ENCODE data around the gene PCDH9.

Gene PCDH9, protein sequence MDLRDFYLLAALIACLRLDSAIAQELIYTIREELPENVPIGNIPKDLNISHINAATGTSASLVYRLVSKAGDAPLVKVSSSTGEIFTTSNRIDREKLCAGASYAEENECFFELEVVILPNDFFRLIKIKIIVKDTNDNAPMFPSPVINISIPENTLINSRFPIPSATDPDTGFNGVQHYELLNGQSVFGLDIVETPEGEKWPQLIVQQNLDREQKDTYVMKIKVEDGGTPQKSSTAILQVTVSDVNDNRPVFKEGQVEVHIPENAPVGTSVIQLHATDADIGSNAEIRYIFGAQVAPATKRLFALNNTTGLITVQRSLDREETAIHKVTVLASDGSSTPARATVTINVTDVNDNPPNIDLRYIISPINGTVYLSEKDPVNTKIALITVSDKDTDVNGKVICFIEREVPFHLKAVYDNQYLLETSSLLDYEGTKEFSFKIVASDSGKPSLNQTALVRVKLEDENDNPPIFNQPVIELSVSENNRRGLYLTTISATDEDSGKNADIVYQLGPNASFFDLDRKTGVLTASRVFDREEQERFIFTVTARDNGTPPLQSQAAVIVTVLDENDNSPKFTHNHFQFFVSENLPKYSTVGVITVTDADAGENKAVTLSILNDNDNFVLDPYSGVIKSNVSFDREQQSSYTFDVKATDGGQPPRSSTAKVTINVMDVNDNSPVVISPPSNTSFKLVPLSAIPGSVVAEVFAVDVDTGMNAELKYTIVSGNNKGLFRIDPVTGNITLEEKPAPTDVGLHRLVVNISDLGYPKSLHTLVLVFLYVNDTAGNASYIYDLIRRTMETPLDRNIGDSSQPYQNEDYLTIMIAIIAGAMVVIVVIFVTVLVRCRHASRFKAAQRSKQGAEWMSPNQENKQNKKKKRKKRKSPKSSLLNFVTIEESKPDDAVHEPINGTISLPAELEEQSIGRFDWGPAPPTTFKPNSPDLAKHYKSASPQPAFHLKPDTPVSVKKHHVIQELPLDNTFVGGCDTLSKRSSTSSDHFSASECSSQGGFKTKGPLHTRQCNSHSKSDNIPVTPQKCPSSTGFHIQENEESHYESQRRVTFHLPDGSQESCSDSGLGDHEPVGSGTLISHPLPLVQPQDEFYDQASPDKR (N-terminal part only)

DNA sequence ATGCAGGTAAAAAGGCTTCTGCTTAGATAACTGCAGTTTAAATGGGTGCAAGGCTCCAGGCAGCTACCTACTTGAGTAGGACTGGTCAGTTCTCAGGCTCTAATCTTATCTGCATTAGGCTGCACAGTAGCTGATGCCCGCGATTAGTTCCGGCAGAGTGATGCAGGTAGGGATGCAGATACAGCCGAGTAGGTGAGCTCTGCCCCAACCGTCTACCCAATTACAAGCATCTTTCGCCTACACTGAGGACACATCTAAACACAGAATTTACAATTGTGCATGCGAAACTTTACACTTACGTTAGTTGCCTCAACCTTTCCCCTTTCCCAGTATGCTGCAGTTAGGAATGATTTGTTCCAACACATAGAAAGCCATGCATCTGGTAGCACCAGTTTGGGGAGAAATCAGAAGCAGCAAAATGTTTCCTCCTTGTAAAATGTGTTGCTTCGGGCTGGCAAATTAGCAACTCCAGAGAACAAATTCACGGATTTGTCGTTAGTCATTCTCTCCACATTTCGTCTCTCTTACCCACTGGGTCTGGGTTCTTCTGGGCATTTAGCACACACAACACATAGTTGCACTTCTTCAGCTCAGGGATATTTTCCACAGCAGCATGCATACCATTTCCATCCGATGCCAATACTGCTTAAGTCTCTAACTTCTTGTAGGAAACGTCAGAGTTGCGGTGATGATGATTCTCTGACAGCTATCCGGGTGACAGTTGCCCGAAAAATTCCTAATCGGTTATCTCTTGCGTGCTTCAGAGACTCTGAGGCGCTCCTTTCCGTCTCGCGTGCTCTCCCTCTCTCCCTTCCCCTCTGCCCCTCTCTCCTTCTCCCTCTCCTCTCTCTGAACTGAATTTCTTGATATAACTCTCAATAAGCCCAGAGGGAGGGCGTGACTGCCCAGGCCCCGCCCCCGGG, at the start of gene PCDH9:
TSS of gene PCDH9 (minus strand) at position 856 of the 923 bp plus-strand sequence. CDS start 1,896 bp downstream, outside the sequence.
- DNase-seq (ENCODE audit: low read depth) = no peak

DNA sequence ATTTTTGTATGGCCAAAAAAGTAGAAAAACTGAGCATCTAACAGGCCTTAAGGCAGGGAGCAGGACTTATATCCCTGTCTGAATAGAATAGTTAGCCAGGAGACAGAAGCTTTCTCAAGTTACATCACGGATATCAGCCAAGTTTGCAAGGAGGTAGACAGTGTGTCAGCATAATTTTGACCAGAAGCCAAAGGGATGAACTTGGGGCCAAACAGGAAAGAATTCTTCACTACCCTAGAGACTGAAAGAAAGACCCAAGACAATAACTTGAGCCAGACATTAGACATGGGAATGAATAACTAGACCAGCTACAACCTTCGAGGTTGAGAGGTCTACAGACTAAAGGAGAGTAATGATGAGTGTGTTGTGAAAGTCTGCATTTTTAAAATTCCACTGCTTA, 48.1 kb upstream of the PCDH9 start:
- DNase-seq (ENCODE audit: low read depth) = no peak

DNA sequence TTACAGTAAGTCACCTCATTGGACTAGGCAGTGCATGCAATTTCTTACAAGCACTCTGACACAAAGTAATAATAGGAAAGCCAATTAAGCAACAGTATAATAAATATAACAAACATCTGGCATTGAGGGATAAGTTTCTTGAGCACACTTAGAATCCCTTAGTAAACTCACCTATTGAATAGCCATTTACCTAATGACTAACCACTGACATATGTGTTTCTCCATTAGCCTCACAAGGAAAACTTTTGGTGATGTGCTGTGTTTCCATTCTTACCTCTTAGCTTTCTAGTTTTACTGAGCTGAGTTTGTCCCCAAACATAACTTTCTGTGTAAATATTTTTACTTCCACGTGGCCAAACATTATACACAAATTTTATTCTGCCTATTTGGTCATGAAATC, 47.4 kb upstream of the PCDH9 start:
- no peak for DNase-seq (ENCODE audit: low read depth)

DNA sequence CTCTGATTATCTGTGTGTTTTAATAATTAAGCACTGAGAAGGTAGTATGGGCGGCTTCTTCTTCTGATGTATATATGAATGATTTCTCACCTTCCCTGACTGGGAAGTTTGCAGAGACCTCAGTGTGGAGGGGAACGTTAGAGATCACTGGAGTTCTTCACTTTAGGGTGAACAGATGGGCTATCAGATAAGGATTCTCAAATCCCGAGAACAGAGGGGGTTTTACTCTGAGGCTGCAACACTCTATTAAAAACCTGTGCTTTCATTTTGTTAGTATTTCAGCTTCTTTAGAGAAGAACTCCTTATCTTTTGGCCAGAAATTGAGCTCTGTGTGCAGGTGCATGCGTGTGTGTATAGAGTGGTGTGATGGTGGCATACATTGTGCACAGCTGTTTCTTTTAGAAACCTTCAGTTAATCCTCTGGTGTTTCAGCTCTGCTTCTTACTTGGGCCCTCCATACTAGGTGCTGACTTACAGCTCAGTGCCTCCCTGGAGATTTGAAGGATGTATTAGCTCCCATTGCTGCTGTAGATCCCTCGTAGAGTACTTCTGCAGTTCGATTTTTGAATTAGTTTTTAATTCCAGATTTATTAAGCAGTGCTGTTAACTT, 45.3 kb upstream of the PCDH9 start:
- no peak for DNase-seq (ENCODE audit: low read depth)

DNA sequence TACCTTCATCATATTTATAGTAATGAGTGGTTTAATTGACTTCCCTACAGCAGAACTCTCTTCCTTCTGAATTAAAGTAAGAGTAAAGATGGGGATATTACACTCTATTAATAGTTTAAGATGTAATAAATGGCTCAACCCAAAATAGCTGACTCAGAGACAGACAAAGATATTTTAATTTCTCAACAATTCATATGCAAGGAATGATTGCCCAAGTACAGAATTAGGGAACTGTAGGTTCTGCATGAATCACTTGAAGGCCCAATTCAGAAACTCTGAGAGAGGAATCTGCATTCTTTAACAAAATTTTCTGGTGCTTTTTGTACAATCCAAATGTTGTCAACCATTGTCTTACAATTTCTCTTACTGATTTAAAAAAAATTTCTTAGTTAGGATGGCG, 42.9 kb upstream of the PCDH9 start:
- DNase-seq (ENCODE audit: low read depth) = no peak

DNA sequence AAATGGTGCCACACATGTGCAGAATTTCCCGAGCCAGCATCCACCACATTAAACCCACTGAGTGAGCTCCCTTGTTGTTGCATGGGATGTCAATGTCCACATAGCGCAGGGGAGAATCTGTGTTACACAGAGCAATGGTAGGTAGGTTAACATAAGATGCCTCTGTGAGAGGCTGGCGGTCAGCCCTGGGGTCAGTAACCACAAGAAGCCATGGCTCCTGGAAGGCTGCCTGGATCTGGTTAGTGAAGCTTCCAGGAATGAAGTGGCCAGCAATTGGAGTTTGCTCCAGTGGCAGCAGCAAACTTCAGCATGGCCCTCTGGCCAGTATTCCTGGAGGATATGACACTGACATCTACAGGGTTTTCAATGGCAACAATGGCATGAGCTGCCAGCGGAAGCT, 37.0 kb upstream of the PCDH9 start:
- DNase-seq (ENCODE audit: low read depth) = no peak

DNA sequence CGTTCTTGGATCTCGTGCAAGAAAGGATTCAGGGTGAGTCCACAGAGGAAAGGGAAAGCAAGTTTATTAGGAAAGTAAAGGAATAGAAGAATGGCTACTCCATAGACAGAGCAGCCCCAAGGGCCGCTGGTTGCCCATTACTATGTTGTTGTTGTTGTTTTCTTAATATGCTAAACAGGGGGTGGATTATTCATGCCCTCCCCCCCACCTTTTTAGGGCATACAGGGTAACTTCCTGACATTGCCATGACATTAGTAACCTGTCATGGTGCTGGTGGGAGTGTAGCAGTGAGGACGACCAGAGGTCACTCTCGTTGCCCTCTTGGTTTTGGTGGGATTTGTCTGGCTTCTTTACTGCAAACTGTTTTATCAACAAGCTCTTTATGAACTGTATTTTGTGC, 29.1 kb upstream of the PCDH9 start:
- no peak for DNase-seq (ENCODE audit: low read depth)

DNA sequence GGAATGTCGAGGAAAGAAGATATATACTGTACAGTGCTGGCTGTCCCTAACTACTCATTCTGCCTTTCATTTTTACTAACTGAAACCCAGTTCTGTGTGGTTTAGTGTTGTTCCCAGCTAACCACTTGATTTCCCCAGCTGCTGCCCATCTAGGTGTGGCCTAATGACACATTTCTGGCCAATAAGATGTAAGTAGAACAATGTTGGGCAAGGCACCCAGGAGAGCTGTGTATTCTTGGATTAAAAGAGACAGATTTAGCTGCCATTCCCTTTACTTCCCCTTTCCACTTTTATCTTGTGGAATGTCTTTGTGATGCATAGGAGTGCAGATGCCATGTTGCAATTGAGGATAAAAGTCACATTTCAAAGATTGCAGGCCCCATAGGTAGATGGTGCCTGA, 28.3 kb upstream of the PCDH9 start:
- DNase-seq (ENCODE audit: low read depth) = no peak

DNA sequence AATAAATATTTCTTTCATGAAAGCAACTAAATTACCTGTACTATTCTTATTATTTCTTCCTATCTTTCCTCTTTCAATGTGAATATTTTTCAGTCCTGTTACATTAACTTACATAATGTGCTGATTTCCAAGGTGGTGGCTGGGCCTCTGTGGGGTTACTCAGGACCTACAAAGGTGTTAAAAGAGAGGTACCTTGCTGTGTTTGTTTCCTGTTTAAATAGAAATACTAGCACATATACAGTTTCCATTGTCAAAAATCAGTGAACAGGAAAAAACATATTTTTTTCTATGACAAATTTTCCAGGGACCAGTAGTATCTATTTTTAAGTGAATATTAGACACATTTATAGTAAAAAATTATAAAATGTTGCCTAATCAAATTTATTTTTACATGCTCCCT, 8.7 kb upstream of the PCDH9 start:
- no peak for DNase-seq (ENCODE audit: low read depth)

DNA sequence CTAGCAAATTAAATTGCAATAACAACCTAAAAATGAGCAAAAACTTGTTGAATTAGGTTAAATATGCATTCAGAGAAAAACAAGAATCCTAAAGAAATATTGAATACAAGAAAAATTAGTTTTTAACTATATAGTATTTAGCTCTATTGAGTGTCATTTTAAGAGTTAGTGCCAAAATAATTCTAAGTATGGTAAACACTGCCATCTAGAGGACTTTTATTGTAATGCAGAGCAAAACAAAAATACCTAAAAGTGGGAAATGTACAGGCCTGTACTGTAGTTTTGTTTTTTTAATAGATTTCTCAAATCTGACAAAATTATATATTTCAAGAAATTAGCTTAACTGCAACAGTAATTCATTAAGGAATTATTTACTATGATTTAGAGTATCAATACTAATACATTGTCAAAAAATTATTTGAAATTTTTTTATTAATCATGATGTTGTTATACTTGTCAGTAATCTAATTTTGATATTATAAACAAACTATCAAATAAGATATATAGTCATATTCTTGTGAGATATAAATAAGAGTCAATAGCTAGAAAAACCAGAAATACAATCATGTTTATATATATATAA, 8.2 kb upstream of the PCDH9 start:
- no peak for DNase-seq (ENCODE audit: low read depth)

DNA sequence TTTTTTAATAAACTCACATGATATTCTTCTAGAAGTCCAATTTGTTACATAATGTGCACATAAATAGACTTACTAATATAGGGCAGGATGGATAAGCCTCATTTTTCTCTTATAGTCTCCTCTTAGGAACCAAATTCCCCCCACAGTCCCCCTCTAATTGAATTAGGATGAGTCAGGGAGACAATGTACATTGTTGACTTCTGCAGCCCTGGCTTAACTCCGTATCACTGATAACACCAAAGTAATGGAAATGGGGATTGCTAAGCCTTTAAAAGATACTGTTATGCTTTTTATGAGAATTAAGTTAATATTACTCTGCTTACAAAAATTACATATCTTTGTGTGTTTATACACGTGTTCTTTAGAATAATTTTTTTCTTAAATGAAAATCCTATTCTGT, 5.1 kb upstream of the PCDH9 start:
- no peak for DNase-seq (ENCODE audit: low read depth)

DNA sequence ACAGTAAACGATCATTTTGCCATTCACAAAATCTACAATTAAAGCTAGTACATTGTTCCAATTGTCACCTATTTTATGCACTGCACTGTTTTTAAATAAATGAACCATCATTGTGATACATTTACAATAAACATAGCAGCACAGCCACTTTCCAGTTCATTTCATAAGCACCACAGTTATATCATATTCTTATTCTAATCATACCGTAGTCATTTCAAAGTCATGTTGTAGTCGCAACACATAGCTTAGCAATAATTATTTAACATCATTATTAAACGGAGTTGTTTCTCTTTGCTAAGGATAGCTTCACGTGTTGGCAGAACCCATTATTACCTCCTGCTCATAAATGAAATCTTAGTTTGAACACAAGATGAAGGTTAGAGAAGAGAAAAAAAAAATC, 2.2 kb upstream of the PCDH9 start:
- no peak for DNase-seq (ENCODE audit: low read depth)

DNA sequence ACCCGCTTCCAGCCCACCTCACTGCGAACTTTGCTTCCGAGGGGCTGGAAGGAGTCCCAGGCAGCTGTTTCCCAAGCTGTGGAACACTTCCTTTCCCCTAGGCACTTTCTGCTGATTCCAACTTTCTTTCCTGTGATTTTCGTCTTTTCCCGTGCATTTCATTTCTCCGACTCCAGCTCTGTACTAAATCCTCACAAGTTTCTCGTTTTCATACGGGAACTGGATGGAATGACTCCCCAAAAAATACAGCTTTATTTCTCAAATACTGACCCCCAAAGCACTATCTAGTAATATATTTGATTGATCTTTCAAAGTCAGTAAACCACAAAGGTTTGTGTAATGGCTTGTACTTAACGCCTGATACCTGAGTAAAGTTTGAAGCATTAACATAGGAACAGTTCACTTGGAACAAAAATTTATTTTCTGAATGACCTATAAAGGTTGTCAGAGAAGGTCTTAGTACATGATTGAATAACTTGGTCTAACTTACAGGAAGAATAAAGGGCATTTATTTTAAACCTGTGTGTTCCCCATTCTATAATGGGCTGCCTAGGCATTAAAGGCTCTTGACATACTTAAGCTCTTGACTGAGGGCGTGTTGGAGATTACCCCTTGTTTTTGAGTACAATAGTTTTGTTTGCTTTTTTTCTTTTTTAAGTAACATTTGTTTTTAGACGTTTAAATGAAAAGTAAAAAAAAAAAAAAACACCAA, 1.3 kb upstream of the PCDH9 start:
- no peak for DNase-seq (ENCODE audit: low read depth)

DNA sequence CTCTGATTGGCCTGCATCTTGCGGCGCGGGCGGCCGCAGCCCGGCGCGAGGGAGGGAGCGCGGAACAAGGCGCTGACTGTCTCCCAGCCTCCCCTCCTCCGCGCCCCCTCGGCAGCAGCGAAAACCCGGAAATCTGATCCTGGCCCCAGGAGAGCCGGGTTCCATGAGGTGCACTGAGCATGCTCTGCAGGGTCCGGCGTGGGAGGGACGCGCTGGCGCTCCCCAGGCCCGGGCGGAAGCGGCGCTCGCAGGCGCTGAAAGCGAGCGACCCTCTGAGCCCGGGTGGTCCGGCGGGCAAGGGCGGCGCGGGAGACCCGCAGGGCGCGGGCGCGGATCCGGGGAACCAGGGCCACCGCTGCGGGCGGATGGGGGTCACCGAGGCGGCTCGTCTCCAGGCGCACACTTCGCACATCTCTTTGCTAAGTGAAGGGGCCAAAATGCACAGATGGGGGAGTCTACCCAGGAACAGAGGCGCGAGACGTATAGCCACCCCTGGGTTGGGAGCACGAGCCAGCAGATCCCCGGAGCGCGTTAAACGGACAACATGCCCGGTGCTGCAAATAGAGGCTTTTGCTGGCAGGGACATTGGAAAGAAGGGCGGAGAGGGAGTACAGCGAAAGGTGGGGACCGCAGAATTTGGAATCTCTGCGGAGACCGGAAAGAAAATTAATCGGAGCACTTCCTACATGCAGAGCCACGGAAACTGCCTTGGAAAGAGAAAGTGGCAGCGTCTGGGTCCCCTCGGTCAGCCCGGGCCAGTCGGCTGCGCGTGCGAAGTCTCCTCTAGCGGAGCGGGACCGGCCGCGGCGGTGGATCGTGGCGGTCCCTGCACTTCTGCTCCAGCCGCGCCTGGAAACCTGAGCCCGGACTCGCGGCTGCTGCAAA, 510 bp upstream of the PCDH9 start:
- peak; percentile 72 for DNase-seq (ENCODE audit: low read depth)

DNA sequence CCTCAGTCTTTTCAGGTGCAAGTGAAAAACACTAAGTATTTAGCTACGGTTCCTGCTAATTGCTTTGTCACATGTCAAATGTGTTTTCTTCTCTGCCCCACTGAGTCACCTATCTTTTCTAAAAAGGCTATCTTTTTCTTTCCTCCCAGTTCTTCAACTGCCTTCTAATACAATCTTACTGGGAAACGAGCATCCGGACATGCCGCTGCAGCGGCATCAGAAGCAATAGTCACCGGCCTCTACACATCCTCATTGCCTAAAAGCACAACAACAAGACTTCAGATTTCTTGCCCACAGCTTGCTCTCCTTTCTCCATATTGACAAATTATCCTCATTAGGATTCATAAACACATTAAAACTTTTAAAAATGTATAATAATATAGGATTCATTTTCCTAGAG, 1.2 kb downstream of the PCDH9 start:
- DNase-seq (ENCODE audit: low read depth) = no peak

DNA sequence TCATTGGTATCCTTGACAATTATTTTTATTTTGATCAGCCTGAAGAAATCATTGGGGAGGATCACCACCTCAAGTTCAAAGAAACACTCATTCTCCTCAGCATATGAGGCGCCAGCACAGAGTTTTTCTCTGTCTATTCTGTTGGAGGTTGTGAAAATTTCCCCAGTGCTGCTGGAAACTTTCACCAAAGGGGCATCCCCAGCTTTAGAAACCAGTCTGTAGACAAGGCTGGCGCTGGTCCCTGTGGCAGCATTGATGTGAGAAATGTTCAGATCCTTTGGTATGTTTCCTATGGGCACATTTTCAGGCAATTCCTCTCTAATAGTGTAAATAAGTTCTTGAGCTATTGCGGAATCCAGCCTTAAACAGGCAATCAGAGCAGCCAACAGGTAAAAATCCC, 2.1 kb downstream of the PCDH9 start:
- DNase-seq (ENCODE audit: low read depth) = no peak

DNA sequence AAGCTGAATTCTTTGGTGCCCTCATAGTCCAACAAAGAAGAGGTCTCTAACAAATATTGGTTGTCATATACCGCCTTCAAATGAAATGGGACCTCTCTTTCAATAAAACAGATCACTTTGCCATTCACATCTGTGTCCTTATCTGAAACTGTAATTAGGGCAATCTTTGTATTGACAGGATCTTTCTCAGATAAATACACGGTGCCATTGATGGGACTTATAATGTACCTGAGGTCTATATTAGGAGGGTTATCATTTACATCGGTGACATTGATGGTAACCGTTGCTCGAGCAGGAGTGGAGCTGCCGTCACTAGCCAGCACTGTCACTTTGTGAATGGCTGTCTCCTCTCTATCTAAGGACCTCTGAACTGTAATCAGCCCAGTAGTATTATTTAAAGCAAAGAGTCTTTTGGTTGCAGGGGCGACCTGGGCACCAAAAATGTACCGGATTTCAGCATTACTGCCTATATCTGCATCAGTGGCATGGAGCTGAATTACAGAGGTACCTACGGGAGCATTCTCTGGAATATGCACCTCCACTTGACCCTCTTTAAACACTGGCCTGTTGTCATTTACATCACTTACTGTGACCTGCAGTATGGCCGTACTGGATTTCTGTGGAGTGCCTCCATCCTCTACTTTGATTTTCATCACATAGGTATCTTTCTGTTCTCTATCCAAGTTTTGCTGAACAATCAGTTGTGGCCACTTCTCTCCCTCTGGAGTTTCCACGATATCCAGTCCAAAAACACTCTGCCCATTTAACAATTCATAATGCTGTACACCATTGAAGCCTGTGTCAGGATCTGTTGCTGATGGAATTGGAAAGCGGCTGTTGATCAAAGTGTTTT, 2.8 kb downstream of the PCDH9 start:
- no peak for DNase-seq (ENCODE audit: low read depth)

DNA sequence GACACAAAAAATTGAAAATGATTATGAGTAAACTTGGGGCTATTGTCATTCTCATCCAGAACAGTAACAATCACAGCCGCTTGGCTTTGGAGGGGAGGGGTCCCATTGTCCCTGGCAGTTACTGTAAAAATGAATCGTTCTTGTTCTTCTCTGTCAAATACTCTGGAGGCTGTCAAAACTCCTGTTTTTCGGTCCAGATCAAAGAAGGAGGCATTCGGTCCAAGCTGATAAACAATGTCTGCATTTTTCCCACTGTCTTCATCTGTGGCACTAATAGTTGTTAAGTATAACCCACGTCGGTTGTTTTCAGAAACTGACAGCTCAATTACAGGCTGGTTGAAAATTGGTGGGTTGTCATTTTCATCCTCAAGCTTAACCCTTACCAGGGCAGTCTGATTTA, 3.4 kb downstream of the PCDH9 start:
- no peak for DNase-seq (ENCODE audit: low read depth)
